GM12878 (cell line): ENCODE data around the gene SEPTIN10. TPM values are rescaled to one million over a fixed set of nuclear protein-coding genes. Genes with fewer than 3 reads are reported as not detected.

Experiments
- ATF2 ChIP-seq: IDR thresholded peaks from 2 replicates; pipeline ENCODE4 v1.6.1; 2012; ENCODE audit warnings: low read length, inconsistent platforms
- BACH1 ChIP-seq: fragments of 450-650 bp; IDR thresholded peaks from 2 replicates; pipeline ENCODE4 v1.6.1; 2017; ENCODE audit warnings: mild to moderate bottlenecking, borderline replicate concordance
- BMI1 ChIP-seq: fragments of 450-650 bp; IDR thresholded peaks from 2 replicates; pipeline ENCODE4 v1.6.1; 2016; ENCODE audit warnings: mild to moderate bottlenecking, moderate library complexity, borderline replicate concordance
- E2F8 ChIP-seq: fragments of 450-650 bp; IDR thresholded peaks from 2 replicates; pipeline ENCODE4 v1.6.1; 2018; ENCODE audit warnings: mild to moderate bottlenecking, low read depth, moderate library complexity; ENCODE audit not compliant: partially characterized antibody
- NFYB ChIP-seq: IDR thresholded peaks from 2 replicates; pipeline ENCODE4 v1.6.1; 2011; ENCODE audit warnings: low read depth, mild to moderate bottlenecking, low read length, improper control_type of control experiment, moderate library complexity; ENCODE audit not compliant: insufficient read depth
- RAD51 ChIP-seq: fragments of 450-650 bp; IDR thresholded peaks from 2 replicates; pipeline ENCODE4 v1.6.1; 2016; ENCODE audit warnings: moderate library complexity, mild to moderate bottlenecking, inconsistent platforms
- RFX5 ChIP-seq: IDR thresholded peaks from 2 replicates; pipeline ENCODE4 v1.6.1; 2011; ENCODE audit warnings: low read depth, low read length, improper control_type of control experiment
- SMARCA5 ChIP-seq: fragments of 450-650 bp; IDR thresholded peaks from 2 replicates; pipeline ENCODE4 v1.6.1; 2017; ENCODE audit warnings: mild to moderate bottlenecking
- ZBTB11 ChIP-seq: fragments of 450-650 bp; formaldehyde crosslinking; IDR thresholded peaks from 2 replicates; pipeline ENCODE4 v1.5.0; 2022; ENCODE audit warnings: mild to moderate bottlenecking, missing genetic modification characterization
- ZNF217 ChIP-seq: fragments of 450-650 bp; IDR thresholded peaks from 2 replicates; pipeline ENCODE4 v1.6.1; 2017; ENCODE audit warnings: antibody characterized with exemption, mild to moderate bottlenecking
- ZNF274 ChIP-seq: IDR thresholded peaks from one replicate; pipeline ENCODE4 v1.8.0; 2011; ENCODE audit not compliant: insufficient read length, insufficient read depth
- polyA plus RNA-seq, 11 experiments: library from polyadenylated mRNA; depleted of rRNA in 4 of 11; unstranded in 6 of 11; stranded (reverse) in 5 of 11; fragments of >200 nt; fragmentation: Nextera tagmentation in 4 of 11; fragmentation: Illumina TruSeq in 1 of 11; extraction: Ambion mirVana in 4 of 11; extraction: Trizol in 1 of 11; gene quantifications; 1 replicate in 1 of 11; 2 replicates in 10 of 11; pipeline versions ENCODE4 v1.2.1 to v1.2.3, GENCODE V29; 2011 to 2016; ENCODE audit warnings: inconsistent platforms in 2 of 11, missing spikeins in 2 of 11, low read depth in 1 of 11
- total RNA-seq, 4 experiments: library from RNA; depleted of rRNA in 3 of 4; stranded (reverse); fragments of >200 nt in 3 of 4; fragmentation: Illumina TruSeq in 1 of 4; extraction: Trizol in 1 of 4; gene quantifications; 2 replicates each; pipeline versions ENCODE4 v1.2.1 to v1.2.3, GENCODE V29; 2013 to 2021
- TF ChIP-seq, protein P1 (sequence below): IDR thresholded peaks from 2 replicates; pipeline ENCODE4 v1.6.1; 2012; ENCODE audit warnings: mild to moderate bottlenecking, low read depth, low read length
- TF ChIP-seq, protein P2 (sequence below): fragments of 450-650 bp; IDR thresholded peaks from 2 replicates; pipeline ENCODE4 v1.6.1; 2017; ENCODE audit warnings: borderline replicate concordance

The SEPTIN10 gene
- total and polyA plus RNA-seq, 10 of the 15 experiments (the other 5 are each of a cell fraction or from before 2014, with no cell fraction given) = 20.2 to 132 (median 62.7) TPM

- TF ChIP-seq, protein P1, sequence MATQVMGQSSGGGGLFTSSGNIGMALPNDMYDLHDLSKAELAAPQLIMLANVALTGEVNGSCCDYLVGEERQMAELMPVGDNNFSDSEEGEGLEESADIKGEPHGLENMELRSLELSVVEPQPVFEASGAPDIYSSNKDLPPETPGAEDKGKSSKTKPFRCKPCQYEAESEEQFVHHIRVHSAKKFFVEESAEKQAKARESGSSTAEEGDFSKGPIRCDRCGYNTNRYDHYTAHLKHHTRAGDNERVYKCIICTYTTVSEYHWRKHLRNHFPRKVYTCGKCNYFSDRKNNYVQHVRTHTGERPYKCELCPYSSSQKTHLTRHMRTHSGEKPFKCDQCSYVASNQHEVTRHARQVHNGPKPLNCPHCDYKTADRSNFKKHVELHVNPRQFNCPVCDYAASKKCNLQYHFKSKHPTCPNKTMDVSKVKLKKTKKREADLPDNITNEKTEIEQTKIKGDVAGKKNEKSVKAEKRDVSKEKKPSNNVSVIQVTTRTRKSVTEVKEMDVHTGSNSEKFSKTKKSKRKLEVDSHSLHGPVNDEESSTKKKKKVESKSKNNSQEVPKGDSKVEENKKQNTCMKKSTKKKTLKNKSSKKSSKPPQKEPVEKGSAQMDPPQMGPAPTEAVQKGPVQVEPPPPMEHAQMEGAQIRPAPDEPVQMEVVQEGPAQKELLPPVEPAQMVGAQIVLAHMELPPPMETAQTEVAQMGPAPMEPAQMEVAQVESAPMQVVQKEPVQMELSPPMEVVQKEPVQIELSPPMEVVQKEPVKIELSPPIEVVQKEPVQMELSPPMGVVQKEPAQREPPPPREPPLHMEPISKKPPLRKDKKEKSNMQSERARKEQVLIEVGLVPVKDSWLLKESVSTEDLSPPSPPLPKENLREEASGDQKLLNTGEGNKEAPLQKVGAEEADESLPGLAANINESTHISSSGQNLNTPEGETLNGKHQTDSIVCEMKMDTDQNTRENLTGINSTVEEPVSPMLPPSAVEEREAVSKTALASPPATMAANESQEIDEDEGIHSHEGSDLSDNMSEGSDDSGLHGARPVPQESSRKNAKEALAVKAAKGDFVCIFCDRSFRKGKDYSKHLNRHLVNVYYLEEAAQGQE = no peak
- TF ChIP-seq BMI1 (no peak), NFYB (no peak), ZNF274 (no peak), ZNF217 (0 out of 2 replicates have a peak, but pooled peaks have one; percentile 26), E2F8 (peak; percentile 32), RFX5 (no peak), ZBTB11 (CRISPR knock-in tag) (no peak), SMARCA5 (no peak), RAD51 (0 out of 2 replicates have a peak, but pooled peaks have one; percentile 20), ATF2 (peak; percentile 53; the same call in 1 of the 2 replicates), BACH1 (peak; percentile 41; the same call in 1 of the 2 replicates)
- TF ChIP-seq, protein P2, sequence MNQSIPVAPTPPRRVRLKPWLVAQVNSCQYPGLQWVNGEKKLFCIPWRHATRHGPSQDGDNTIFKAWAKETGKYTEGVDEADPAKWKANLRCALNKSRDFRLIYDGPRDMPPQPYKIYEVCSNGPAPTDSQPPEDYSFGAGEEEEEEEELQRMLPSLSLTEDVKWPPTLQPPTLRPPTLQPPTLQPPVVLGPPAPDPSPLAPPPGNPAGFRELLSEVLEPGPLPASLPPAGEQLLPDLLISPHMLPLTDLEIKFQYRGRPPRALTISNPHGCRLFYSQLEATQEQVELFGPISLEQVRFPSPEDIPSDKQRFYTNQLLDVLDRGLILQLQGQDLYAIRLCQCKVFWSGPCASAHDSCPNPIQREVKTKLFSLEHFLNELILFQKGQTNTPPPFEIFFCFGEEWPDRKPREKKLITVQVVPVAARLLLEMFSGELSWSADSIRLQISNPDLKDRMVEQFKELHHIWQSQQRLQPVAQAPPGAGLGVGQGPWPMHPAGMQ = no peak
These were observed 30.6 kb downstream of the SEPTIN10 start (continued) for GRCh38 chr2:109582928-109583895.
